Measurements from ENCODE around the gene CCL13.

Gene CCL13

DNA sequence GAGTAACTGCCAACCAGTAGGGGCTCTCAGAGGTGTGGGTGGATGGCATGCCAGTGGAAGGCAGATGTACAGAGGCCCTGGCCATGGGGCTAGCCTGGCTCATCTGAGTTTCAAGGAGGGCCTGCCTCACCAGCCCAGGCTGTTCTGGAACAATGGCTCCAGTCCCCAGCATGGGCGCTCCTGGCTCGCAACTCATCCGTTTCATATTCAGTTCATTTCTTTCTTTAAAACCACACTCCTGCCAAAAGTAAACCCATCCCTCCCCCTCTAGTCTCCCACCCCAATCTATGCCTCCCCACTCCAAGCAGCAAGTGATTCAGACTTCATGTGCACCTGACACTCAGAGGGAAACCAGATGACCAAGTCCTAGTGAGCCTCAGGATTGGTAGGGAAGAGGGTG is 2.4 kb downstream of the CCL13 start:
- Histone ChIP-seq H3K4me1 (ENCODE audit: control insufficient read depth in 5 of 5, insufficient read depth in 5 of 5, low read length in 5 of 5) (peaks cover 0 to 29% (median 11%) of the 10 kb centered on the region in 5 donors), H3K4me3 (ENCODE audit: low read depth in 1 of 5, low read length in 5 of 5) (no peak overlapping the region), H3K9me3 (ENCODE audit: control insufficient read depth in 5 of 5, low read length in 5 of 5) (no peaks in the 10 kb centered on the region), H3K36me3 (ENCODE audit: control insufficient read depth in 5 of 5, insufficient read depth in 5 of 5, low read length in 5 of 5) (no peaks in the 10 kb centered on the region), H3K27me3 (ENCODE audit: control insufficient read depth in 5 of 5, insufficient read depth in 4 of 5, low read length in 5 of 5) (peaks cover 0 to 4% (median 0%) of the 10 kb centered on the region in 5 donors), H3K27ac (ENCODE audit: low read depth, low read length) (no peak overlapping the region), H3K9ac (ENCODE audit: low read length in 5 of 5) (no peak overlapping the region)

DNA sequence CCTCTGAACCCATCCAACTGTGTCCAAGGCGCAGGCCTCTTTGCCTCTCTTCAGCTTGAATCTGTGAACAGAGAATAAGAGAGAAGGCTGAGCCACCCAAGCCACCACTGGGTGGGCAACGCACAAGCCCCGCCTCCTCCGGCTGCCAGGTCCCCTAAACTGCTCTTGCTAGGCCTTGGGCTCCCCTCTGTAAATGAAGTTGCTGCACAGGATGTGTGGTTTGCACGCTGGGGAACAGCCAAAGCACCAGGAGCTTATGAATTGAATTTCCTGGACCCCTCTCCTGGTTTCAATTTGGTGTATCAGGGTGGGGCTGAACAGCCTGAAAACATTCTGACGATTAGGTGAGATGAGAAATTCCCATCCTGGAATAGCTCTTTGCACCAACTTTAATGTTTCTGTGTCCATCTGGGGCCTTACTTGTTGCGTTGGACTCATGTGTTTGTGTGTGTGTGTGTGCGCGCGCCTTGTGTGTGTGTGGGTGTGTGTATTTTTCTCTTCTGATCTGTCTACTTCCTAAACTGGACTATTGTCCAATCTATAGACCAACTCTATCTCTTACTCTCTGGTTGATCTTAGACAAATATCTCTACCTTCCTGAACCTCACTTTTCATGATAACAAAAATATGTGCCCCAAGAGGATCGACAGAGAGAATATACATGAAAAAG is 4.5 kb downstream of the CCL13 start:
- Histone ChIP-seq H3K4me3 (ENCODE audit: low read depth in 1 of 5, low read length in 5 of 5) (no peak overlapping the region), H3K9ac (ENCODE audit: low read length in 5 of 5) (no peak overlapping the region), H3K27me3 (ENCODE audit: control insufficient read depth in 5 of 5, insufficient read depth in 4 of 5, low read length in 5 of 5) (peaks cover 0 to 4% (median 0%) of the 10 kb centered on the region in 5 donors), H3K36me3 (ENCODE audit: control insufficient read depth in 5 of 5, insufficient read depth in 5 of 5, low read length in 5 of 5) (no peaks in the 10 kb centered on the region), H3K4me1 (ENCODE audit: control insufficient read depth in 5 of 5, insufficient read depth in 5 of 5, low read length in 5 of 5) (peaks cover 0 to 22% (median 9%) of the 10 kb centered on the region in 5 donors), H3K9me3 (ENCODE audit: control insufficient read depth in 5 of 5, low read length in 5 of 5) (no peaks in the 10 kb centered on the region), H3K27ac (ENCODE audit: low read depth, low read length) (no peak overlapping the region)

DNA sequence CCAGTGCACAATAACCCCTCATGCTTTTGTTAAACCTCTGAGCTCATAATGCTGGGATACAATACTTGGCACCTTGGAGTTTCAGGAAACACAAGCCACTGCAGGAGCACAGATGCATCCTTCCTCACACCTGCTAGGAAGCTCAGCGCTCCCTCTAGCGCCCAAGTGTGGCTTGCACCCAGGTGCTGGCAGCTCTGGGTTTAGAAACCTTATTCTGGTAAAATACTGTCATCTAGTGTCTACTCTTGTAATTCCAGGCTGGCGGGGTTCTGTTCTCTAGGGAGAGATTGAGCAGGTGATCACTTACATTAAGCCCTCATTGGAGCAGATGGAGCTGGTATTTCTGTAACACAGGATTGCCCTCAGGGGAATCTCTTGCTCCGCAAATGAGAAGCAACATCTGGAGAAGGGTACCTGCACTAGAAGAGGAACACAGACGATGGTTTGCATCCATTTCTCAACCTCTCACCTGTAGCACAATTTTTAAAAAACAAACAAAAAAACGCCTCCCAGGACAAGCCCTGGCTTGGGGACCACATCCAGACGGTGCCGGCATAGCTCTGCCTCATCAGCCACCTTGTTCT is 5.3 kb downstream of the CCL13 start:
- Histone ChIP-seq H3K36me3 (ENCODE audit: control insufficient read depth in 5 of 5, insufficient read depth in 5 of 5, low read length in 5 of 5) (no peaks in the 10 kb centered on the region), H3K27me3 (ENCODE audit: control insufficient read depth in 5 of 5, insufficient read depth in 4 of 5, low read length in 5 of 5) (peaks cover 0 to 4% (median 0%) of the 10 kb centered on the region in 5 donors), H3K9ac (ENCODE audit: low read length in 5 of 5) (no peak overlapping the region), H3K9me3 (ENCODE audit: control insufficient read depth in 5 of 5, low read length in 5 of 5) (no peaks in the 10 kb centered on the region), H3K4me3 (ENCODE audit: low read depth in 1 of 5, low read length in 5 of 5) (no peak overlapping the region), H3K4me1 (ENCODE audit: control insufficient read depth in 5 of 5, insufficient read depth in 5 of 5, low read length in 5 of 5) (peaks cover 0 to 21% (median 6%) of the 10 kb centered on the region in 5 donors), H3K27ac (ENCODE audit: low read depth, low read length) (no peak overlapping the region)

GRCh38 chr17:34363183-34363661 is 6.9 kb downstream of the CCL13 start, which contains the start of gene CCL1:
CCL1 (minus strand) TSS chr17:34363233; CDS start chr17:34363161, 72 bp downstream.
- Histone ChIP-seq H3K27ac (ENCODE audit: low read depth, low read length) (no peak within 1 kb of the TSS), H3K4me3 (ENCODE audit: low read depth in 1 of 5, low read length in 5 of 5) (no peak within 1 kb of the TSS), H3K9ac (ENCODE audit: low read length in 5 of 5) (no peak within 1 kb of the TSS), H3K27me3 (ENCODE audit: control insufficient read depth in 5 of 5, insufficient read depth in 4 of 5, low read length in 5 of 5) (peaks cover 0 to 4% (median 0%) of the 10 kb centered on the region in 5 donors), H3K36me3 (ENCODE audit: control insufficient read depth in 5 of 5, insufficient read depth in 5 of 5, low read length in 5 of 5) (no peaks in the 10 kb centered on the region), H3K9me3 (ENCODE audit: control insufficient read depth in 5 of 5, low read length in 5 of 5) (no peaks in the 10 kb centered on the region), H3K4me1 (ENCODE audit: control insufficient read depth in 5 of 5, insufficient read depth in 5 of 5, low read length in 5 of 5) (peaks cover 0 to 34% (median 21%) of the 10 kb centered on the region in 5 donors)

GRCh38 chr17:34364751-34365150 is 8.5 kb downstream of the CCL13 start:
- H3K9ac ChIP-seq (ENCODE audit: low read length in 5 of 5), result no peak overlapping the region
- no peak overlapping the region for H3K4me3 ChIP-seq (ENCODE audit: low read depth in 1 of 5, low read length in 5 of 5)
- peaks cover 0 to 4% (median 0%) of the 10 kb centered on the region in 5 donors for H3K27me3 ChIP-seq (ENCODE audit: control insufficient read depth in 5 of 5, insufficient read depth in 4 of 5, low read length in 5 of 5)
- H3K9me3 ChIP-seq (ENCODE audit: control insufficient read depth in 5 of 5, low read length in 5 of 5), result no peaks in the 10 kb centered on the region
- no peaks in the 10 kb centered on the region for H3K36me3 ChIP-seq (ENCODE audit: control insufficient read depth in 5 of 5, insufficient read depth in 5 of 5, low read length in 5 of 5)
- H3K4me1 ChIP-seq (ENCODE audit: control insufficient read depth in 5 of 5, insufficient read depth in 5 of 5, low read length in 5 of 5), result peaks cover 0 to 45% (median 34%) of the 10 kb centered on the region in 5 donors
- no peak overlapping the region for H3K27ac ChIP-seq (ENCODE audit: low read depth, low read length)

DNA sequence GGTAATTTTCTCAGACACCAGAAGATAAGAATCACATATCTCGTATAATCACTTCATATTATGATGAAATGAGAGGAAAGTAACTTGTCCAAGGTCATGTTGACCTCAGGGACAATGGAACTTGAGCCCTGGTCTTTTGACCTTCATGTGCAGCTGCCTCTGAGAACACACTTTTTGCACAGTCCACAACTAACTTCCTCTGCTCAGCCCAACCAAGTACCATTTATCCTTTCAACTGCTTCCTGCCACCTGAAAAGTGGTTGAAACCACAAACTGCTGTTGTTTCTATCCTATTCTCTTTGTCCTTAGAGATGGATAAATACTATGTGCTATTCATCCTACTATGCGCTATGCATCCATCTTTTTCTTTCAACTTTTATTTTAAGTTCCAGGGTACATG is 9.1 kb downstream of the CCL13 start:
- H3K9ac ChIP-seq (ENCODE audit: low read length in 5 of 5), result no peak overlapping the region
- H3K9me3 ChIP-seq (ENCODE audit: control insufficient read depth in 5 of 5, low read length in 5 of 5), result no peaks in the 10 kb centered on the region
- H3K27me3 ChIP-seq (ENCODE audit: control insufficient read depth in 5 of 5, insufficient read depth in 4 of 5, low read length in 5 of 5), result peaks cover 0 to 4% (median 0%) of the 10 kb centered on the region in 5 donors
- H3K4me1 ChIP-seq (ENCODE audit: control insufficient read depth in 5 of 5, insufficient read depth in 5 of 5, low read length in 5 of 5), result peaks cover 0 to 44% (median 32%) of the 10 kb centered on the region in 5 donors
- no peak overlapping the region for H3K4me3 ChIP-seq (ENCODE audit: low read depth in 1 of 5, low read length in 5 of 5)
- no peak overlapping the region for H3K27ac ChIP-seq (ENCODE audit: low read depth, low read length)
- H3K36me3 ChIP-seq (ENCODE audit: control insufficient read depth in 5 of 5, insufficient read depth in 5 of 5, low read length in 5 of 5), result no peaks in the 10 kb centered on the region

DNA sequence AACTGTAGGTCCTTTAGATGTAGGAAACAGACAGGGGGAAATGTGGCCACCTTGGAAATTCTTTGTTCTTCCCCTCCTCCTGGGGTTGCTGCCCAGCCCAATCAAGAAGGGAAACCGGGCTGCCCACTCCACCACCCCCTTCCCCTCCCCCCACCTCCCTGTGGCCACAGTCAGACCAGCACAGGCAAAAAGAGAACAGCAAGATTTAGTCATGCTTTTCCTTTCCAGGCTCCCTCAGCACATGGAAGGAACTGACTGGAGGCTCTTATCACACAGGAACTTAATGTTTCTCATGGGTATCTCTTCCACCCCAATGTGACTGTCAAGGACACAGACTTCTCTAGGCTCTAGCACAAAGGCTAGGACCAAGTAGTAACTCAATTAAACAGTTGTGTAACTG is 9.7 kb downstream of the CCL13 start:
- H3K9me3 ChIP-seq (ENCODE audit: control insufficient read depth in 5 of 5, low read length in 5 of 5), result no peaks in the 10 kb centered on the region
- no peak overlapping the region for H3K27ac ChIP-seq (ENCODE audit: low read depth, low read length)
- H3K4me3 ChIP-seq (ENCODE audit: low read depth in 1 of 5, low read length in 5 of 5), result no peak overlapping the region
- H3K27me3 ChIP-seq (ENCODE audit: control insufficient read depth in 5 of 5, insufficient read depth in 4 of 5, low read length in 5 of 5), result peaks cover 0 to 4% (median 0%) of the 10 kb centered on the region in 5 donors
- no peaks in the 10 kb centered on the region for H3K36me3 ChIP-seq (ENCODE audit: control insufficient read depth in 5 of 5, insufficient read depth in 5 of 5, low read length in 5 of 5)
- H3K9ac ChIP-seq (ENCODE audit: low read length in 5 of 5), result no peak overlapping the region
- H3K4me1 ChIP-seq (ENCODE audit: control insufficient read depth in 5 of 5, insufficient read depth in 5 of 5, low read length in 5 of 5), result peaks cover 0 to 38% (median 32%) of the 10 kb centered on the region in 5 donors

DNA sequence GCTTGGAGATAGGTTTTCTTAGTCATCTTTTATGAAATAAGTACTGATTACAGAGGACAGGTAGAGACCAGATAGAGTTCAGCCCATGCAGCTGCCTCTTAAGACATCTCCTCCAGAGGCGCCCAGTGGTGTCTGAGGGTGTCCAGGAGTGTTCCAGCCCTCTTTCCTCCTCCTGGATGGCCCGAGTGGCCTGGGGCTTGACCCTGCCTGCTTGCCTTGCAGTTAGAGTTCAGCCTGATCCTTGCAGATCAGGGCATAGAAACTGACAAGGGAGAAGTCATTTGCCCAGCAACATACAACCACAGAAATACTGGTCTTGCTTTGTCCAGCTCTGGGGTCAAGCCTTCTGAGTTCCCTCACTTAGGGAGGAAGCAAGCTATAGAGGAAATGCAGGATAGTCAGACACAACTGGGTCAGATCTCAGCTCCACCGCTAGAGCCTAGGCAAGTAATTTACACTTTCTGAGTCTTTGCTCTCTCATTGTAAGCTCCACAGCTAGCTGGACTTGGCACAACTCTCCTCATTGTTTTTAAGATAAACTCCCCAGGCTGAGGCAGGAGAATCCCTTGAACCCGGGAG is 10.3 kb downstream of the CCL13 start:
- Histone ChIP-seq H3K27me3 (ENCODE audit: control insufficient read depth in 5 of 5, insufficient read depth in 4 of 5, low read length in 5 of 5) (peaks cover 0 to 4% (median 0%) of the 10 kb centered on the region in 5 donors), H3K9ac (ENCODE audit: low read length in 5 of 5) (no peak overlapping the region), H3K9me3 (ENCODE audit: control insufficient read depth in 5 of 5, low read length in 5 of 5) (no peaks in the 10 kb centered on the region), H3K4me1 (ENCODE audit: control insufficient read depth in 5 of 5, insufficient read depth in 5 of 5, low read length in 5 of 5) (peaks cover 0 to 33% (median 27%) of the 10 kb centered on the region in 5 donors), H3K4me3 (ENCODE audit: low read depth in 1 of 5, low read length in 5 of 5) (no peak overlapping the region), H3K36me3 (ENCODE audit: control insufficient read depth in 5 of 5, insufficient read depth in 5 of 5, low read length in 5 of 5) (no peaks in the 10 kb centered on the region), H3K27ac (ENCODE audit: low read depth, low read length) (no peak overlapping the region)

GRCh38 chr17:34367486-34368195 is 11.4 kb downstream of the CCL13 start:
- Histone ChIP-seq H3K9ac (ENCODE audit: low read length in 5 of 5) (no peak overlapping the region), H3K27me3 (ENCODE audit: control insufficient read depth in 5 of 5, insufficient read depth in 4 of 5, low read length in 5 of 5) (peaks cover 0 to 4% (median 0%) of the 10 kb centered on the region in 5 donors), H3K9me3 (ENCODE audit: control insufficient read depth in 5 of 5, low read length in 5 of 5) (no peaks in the 10 kb centered on the region), H3K4me1 (ENCODE audit: control insufficient read depth in 5 of 5, insufficient read depth in 5 of 5, low read length in 5 of 5) (peaks cover 0 to 33% (median 27%) of the 10 kb centered on the region in 5 donors), H3K27ac (ENCODE audit: low read depth, low read length) (no peak overlapping the region), H3K4me3 (ENCODE audit: low read depth in 1 of 5, low read length in 5 of 5) (no peak overlapping the region), H3K36me3 (ENCODE audit: control insufficient read depth in 5 of 5, insufficient read depth in 5 of 5, low read length in 5 of 5) (no peaks in the 10 kb centered on the region)
